HFFc6 (cell line): ENCODE results near the gene PARD3B. TPM values are rescaled to one million over a fixed set of nuclear protein-coding genes. Genes with fewer than 3 reads are reported as not detected.

Experiments used
- DNase-seq: peaks from one replicate; pipeline ENCODE4 v3.0.0-alpha.2; 2018
- H3K27ac Mint-ChIP-seq: 2 replicates; pipeline ENCODE4 v1.8.0; 2020; ENCODE audit warnings: mild to moderate bottlenecking, mixed read lengths
- H3K27me3 Mint-ChIP-seq: 2 replicates; pipeline ENCODE4 v1.8.0; 2021; ENCODE audit warnings: mild to moderate bottlenecking, moderate library complexity, mixed read lengths; ENCODE audit not compliant: insufficient read depth
- H3K36me3 Mint-ChIP-seq: 2 replicates; pipeline ENCODE4 v1.8.0; 2021; ENCODE audit warnings: low read depth, mixed read lengths
- H3K4me1 Mint-ChIP-seq: 2 replicates; pipeline ENCODE4 v1.8.0; 2020; ENCODE audit warnings: low read depth, mixed read lengths
- H3K4me3 Mint-ChIP-seq: 2 replicates; pipeline ENCODE4 v1.8.0; 2020; ENCODE audit warnings: mild to moderate bottlenecking, moderate library complexity, mixed read lengths
- H3K9me3 Mint-ChIP-seq: 2 replicates; pipeline ENCODE4 v1.8.0; 2020; ENCODE audit warnings: mild to moderate bottlenecking, mixed read lengths
- CTCF ChIP-seq: fragments of 200-600 bp; sonication (generic); IDR thresholded peaks from 2 replicates; pipeline ENCODE4 v1.5.0; 2021; ENCODE audit warnings: antibody characterized with exemption, mild to moderate bottlenecking
- total RNA-seq, 6 experiments: library from RNA; stranded (reverse); fragmentation: NEBNext Ultra II Directional; extraction: Animal tissue kit (Norgen Biotek cat#: 25700); gene quantifications; 2 replicates in 1 of 6; 3 replicates in 5 of 6; pipeline ENCODE4 v1.2.3, GENCODE V29; 2021

PARD3B gene
- total RNA-seq, 6 experiments from 2014 or later: 14.0 to 22.4 (median 15.3) TPM

- no peaks in the 10 kb centered on the region for H3K9me3 Mint-ChIP-seq
- no peak for DNase-seq
- no peak overlapping the region for H3K4me3 Mint-ChIP-seq
- H3K36me3 Mint-ChIP-seq: peaks cover 5% of the 10 kb centered on the region; the same call in 1 of the 2 replicates
- no peak for TF ChIP-seq CTCF
- H3K27me3 Mint-ChIP-seq: no peaks in the 10 kb centered on the region
- H3K27ac Mint-ChIP-seq: no peak overlapping the region; the same call in 1 of the 2 replicates
- H3K4me1 Mint-ChIP-seq: peaks cover 13% of the 10 kb centered on the region
These were observed 427.5 kb downstream of the PARD3B start for GRCh38 chr2:204972606-204973336.

GRCh38 chr2:204973616-204974015, 428.3 kb downstream of the PARD3B start:
- Mint-ChIP-seq H3K27ac (no peak overlapping the region), H3K27me3 (no peaks in the 10 kb centered on the region), H3K9me3 (no peaks in the 10 kb centered on the region), H3K4me1 (peaks cover 13% of the 10 kb centered on the region), H3K36me3 (peaks cover under 1% of the 10 kb centered on the region; the same call in 1 of the 2 replicates), H3K4me3 (no peak overlapping the region)
- no peak for DNase-seq
- TF ChIP-seq CTCF: no peak

- DNase-seq: no peak
- no peak for TF ChIP-seq CTCF
- no peaks in the 10 kb centered on the region for H3K36me3 Mint-ChIP-seq
- no peak overlapping the region for H3K27ac Mint-ChIP-seq
- H3K4me3 Mint-ChIP-seq: no peak overlapping the region
- no peaks in the 10 kb centered on the region for H3K27me3 Mint-ChIP-seq
- H3K9me3 Mint-ChIP-seq: no peaks in the 10 kb centered on the region
- peaks cover 13% of the 10 kb centered on the region for H3K4me1 Mint-ChIP-seq
These were observed 429.2 kb downstream of the PARD3B start for GRCh38 chr2:204974487-204974886.

- H3K27ac Mint-ChIP-seq: no peak overlapping the region
- H3K4me3 Mint-ChIP-seq: no peak overlapping the region
- no peak for DNase-seq
- no peak for TF ChIP-seq CTCF
- H3K9me3 Mint-ChIP-seq: no peaks in the 10 kb centered on the region
- H3K27me3 Mint-ChIP-seq: no peaks in the 10 kb centered on the region
- no peaks in the 10 kb centered on the region for H3K36me3 Mint-ChIP-seq
- peaks cover 13% of the 10 kb centered on the region for H3K4me1 Mint-ChIP-seq
These were observed 432.6 kb downstream of the PARD3B start for GRCh38 chr2:204977914-204978313.

- DNase-seq: no peak
- Mint-ChIP-seq H3K36me3 (peaks cover 8% of the 10 kb centered on the region; the same call in 1 of the 2 replicates), H3K4me3 (no peak overlapping the region), H3K9me3 (no peaks in the 10 kb centered on the region), H3K27me3 (no peaks in the 10 kb centered on the region; the same call in 1 of the 2 replicates), H3K27ac (no peak overlapping the region), H3K4me1 (peaks cover 6% of the 10 kb centered on the region)
- TF ChIP-seq CTCF: no peak
These were observed 437.0 kb downstream of the PARD3B start for GRCh38 chr2:204982303-204982702.
